HFF-Myc (cell line): ENCODE results near the gene PSORS1C1.
"Not testable (repeated sequence)": the region's sequence is repeated elsewhere in the genome, so short reads cannot be mapped to it uniquely, and the experiment has no call there.

Source experiments
- DNase-seq: peaks from one replicate; pipeline ENCODE4 v3.0.0-alpha.2; 2011; ENCODE audit warnings: low read depth; ENCODE audit errors: extremely low read depth
- H3K4me3 ChIP-seq: replicated peaks from 2 replicates; pipeline ENCODE4 v1.5.1; 2011; ENCODE audit warnings: low read depth, mild to moderate bottlenecking, control low read depth, low read length
- CTCF ChIP-seq: IDR thresholded peaks from 2 replicates; pipeline ENCODE4 v1.5.1; 2012; ENCODE audit warnings: mild to moderate bottlenecking, low read depth, low read length, control low read depth; ENCODE audit errors: missing control alignments

Gene PSORS1C1

GRCh38 chr6:31114541-31114878, at the start of gene PSORS1C1:
Gene PSORS1C1, plus strand, starts transcription at chr6:31114800. Its CDS starts 14,833 bp downstream, at chr6:31129633.
- DNase-seq: peak; percentile 75

GRCh38 chr6:31065556-31065955, 49.0 kb upstream of the PSORS1C1 start:
- no peak for DNase-seq
- no peak for TF ChIP-seq CTCF
- no peak overlapping the region for H3K4me3 ChIP-seq

More at GRCh38 chr6:31114541-31114878, at the start of gene PSORS1C1:
- TF ChIP-seq CTCF: no peak
- peak within 1 kb of the TSS; percentile 1; the same call in 1 of the 2 replicates for H3K4me3 ChIP-seq

GRCh38 chr6:31067028-31067427, 47.6 kb upstream of the PSORS1C1 start:
- DNase-seq, H3K4me3 ChIP-seq: not testable (repeated sequence)

- not testable (repeated sequence) for H3K4me3 ChIP-seq, DNase-seq
Observed at GRCh38 chr6:31067891-31068668, 46.5 kb upstream of the PSORS1C1 start.

- peak; percentile 95 for TF ChIP-seq CTCF
- DNase-seq: no peak
- H3K4me3 ChIP-seq: no peak overlapping the region
Observed at GRCh38 chr6:31068669-31069340, 45.8 kb upstream of the PSORS1C1 start.

- peak; percentile 68 for TF ChIP-seq CTCF
- no peak for DNase-seq
- H3K4me3 ChIP-seq: no peak overlapping the region
Observed at GRCh38 chr6:31070711-31071197, 43.8 kb upstream of the PSORS1C1 start.

GRCh38 chr6:31074401-31074800, 40.2 kb upstream of the PSORS1C1 start:
- H3K4me3 ChIP-seq: no peak overlapping the region
- no peak for DNase-seq
- TF ChIP-seq CTCF: no peak
